GM21786 (cell line): ENCODE data around the gene GRHPR.
"Not testable (repeated sequence)": the region's sequence is repeated elsewhere in the genome, so short reads cannot be mapped to it uniquely, and the experiment has no call there.

Source experiments
- ATAC-seq: cut with Tn5 transposase; IDR thresholded peaks from one replicate; pipeline ENCODE4 v1.9.1; 2021; ENCODE audit not compliant: unreplicated experiment

GRHPR gene

DNA sequence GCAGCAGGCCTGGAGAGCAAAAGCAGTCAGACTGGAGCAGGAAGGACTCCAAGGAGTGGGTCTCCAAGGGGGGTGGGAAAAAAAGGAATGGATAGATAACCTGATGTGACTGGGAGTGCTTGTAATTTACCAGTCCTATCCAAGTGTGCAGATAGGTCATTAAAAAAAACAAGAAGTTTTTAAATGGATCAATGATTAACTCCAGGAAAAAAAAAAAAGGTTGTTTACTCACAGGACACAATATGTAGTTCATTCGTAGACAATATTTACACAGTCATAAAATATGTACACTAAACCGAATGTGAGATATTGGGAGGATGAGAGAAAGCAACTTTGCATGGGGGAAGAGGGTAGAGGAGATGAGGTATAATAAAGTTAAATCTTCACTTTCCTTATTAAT lies 22.4 kb downstream of the GRHPR start:
- no peak for ATAC-seq

GRCh38 chr9:37445832-37446231 lies 23.3 kb downstream of the GRHPR start:
- ATAC-seq, result no peak

DNA sequence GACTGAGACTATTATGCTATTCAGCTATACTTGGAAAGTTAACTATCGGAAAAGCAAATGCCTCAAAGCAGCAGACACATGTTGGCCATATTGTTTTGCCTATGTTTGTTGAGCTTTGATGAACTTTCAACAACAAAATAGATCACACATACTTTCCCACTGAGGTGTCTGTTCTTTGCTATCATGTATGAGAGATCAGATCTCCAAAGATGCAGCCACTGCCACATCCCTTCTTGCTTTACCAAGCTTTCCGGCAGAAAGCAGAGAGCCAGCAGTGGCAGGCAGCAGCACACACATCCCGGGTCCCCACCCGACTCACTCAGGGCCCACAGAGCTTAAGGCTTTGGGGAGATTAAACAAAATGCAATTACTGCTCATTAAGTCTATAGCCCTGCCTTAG lies 23.9 kb downstream of the GRHPR start:
- ATAC-seq, result no peak

GRCh38 chr9:37447111-37447510 lies 24.6 kb downstream of the GRHPR start:
- ATAC-seq, result no peak

GRCh38 chr9:37449862-37450632 lies 27.6 kb downstream of the GRHPR start:
- no peak for ATAC-seq

- ATAC-seq, result no peak
Observed at GRCh38 chr9:37451628-37452027, 29.1 kb downstream of the GRHPR start.

- no peak for ATAC-seq
Observed at GRCh38 chr9:37452611-37453010, 30.1 kb downstream of the GRHPR start.

DNA sequence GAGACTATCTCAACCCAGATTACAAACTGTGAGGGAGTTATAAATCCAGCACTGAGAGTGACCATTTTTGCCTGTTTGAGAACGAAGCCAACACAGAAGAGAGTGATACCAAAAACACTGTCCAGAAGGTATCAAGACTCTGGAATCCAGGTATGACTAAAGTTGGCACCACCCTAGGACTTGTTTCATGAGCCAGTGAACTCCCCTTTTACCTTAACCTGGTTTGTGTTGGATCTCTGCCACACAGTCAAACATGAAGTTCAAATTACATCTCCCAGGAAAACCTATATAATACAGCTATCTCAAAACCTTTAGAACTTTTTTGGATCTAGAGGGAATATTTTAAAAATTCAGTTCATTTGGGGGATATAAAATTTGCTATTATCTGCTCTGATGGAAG lies 31.3 kb downstream of the GRHPR start:
- ATAC-seq, result no peak

GRCh38 chr9:37454238-37454637 lies 31.7 kb downstream of the GRHPR start:
- ATAC-seq, result no peak

GRCh38 chr9:37455884-37456647 lies 33.6 kb downstream of the GRHPR start:
- no peak for ATAC-seq

- ATAC-seq, result no peak
Observed at GRCh38 chr9:37456817-37457216, 34.3 kb downstream of the GRHPR start.

- ATAC-seq, result no peak
Observed at GRCh38 chr9:37464006-37464405, 41.5 kb downstream of the GRHPR start.

DNA sequence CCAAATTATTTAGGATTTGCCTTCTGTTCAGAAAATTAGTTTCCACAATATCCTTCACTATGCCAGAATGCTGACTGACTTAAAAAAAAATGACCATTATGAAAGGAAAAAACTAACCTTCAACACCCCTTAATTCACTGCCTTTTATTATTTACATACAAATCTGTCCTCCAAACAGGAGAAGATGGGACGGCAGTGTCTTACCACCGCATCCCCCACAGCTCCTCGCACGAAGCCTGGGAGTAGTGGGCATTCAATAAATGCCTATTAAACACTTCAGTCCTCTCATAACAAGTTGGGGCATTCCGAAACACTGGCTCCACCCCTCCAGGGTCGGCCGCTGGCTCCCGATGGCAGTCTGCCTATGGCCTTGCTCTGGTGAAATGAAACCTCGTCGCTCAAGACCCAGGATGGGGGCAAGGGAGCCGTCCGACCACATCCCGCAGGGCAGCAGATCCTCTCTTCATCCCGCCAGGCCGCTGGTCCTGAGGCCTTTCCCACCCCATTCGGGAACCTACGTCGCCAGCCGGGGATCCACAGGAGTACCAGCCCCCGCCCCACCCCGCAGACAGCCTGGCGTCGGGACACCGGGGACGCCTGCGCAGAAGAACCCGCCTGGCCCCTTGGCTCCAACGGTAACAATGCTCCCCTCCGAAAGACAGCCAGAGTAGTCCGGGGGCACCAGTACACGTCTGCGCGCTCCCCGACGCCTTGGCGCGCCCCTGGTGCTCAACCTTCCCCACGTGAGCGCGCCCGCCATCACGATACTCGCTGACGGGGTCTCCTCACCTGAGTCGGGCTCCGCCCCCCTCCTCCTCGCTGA lies 42.1 kb downstream of the GRHPR start:
- ATAC-seq, result peak; percentile 11

- ATAC-seq, result peak; percentile 80
Observed at GRCh38 chr9:37465249-37466036, 42.9 kb downstream of the GRHPR start, which contains the start of gene ZBTB5. TSS of gene ZBTB5 (minus strand) at chr9:37465450. CDS start at chr9:37442551, 22,899 bp downstream.

DNA sequence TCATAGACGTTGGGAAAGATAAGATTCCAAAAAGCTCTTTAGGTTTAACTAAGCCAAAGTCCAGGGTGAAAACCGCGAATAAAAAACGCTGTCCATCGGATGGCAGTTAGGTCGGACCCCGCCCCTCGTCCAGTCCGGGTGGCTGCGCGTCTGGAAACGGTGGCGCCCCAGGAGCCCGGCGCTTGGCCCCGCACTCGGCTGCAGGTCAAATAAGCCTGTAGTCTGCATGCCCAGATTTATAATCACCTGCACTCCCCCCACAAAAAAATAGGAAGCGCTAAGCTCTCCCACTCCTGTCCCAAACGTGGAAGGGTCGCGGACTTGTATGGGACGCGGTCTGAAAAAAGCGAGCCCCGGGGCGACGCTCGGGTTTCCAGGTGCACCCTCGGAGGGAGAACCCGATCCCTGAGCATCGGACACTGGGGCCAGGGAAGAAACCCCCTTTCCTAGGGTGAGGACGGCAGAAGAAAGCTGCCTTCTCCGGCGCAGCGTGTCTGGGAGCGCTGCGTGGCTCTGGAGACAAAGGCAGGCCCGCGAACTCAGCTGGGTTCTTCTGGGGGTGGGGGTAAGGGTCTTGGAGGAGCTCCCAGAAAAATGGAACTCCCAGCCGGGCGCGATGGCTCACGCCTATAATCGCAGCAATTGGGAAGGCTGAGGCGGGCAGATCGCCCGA lies 43.7 kb downstream of the GRHPR start:
- ATAC-seq, result no peak

GRCh38 chr9:37467530-37467929 lies 45.0 kb downstream of the GRHPR start:
- ATAC-seq, result not testable (repeated sequence)

DNA sequence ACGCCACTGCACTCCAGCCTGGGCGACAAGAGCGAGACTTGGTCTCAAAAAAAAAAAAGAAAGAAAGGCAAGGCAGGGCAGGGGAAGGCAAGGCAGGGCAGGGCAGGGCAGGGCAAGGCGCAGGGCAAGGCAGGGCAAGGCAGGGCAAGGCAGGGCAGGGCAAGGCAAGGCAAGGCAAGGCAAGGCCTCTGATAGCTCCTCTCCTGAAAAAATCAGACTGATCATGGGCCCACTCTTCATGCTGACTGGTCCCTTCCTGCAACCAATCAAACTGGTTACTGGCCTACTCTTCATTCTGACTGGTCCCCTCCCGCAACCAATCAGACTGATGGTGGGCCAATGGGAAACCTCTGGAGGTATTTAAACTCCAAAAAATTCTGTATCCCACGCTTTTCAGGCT lies 46.1 kb downstream of the GRHPR start:
- no peak for ATAC-seq

- no peak for ATAC-seq
Observed at GRCh38 chr9:37471942-37472684, 49.6 kb downstream of the GRHPR start.

- not testable (repeated sequence) for ATAC-seq
Observed at GRCh38 chr9:37473982-37474381, 51.5 kb downstream of the GRHPR start.
